K562 (cell line): ENCODE data around the gene MTFR2. TPM values are rescaled to one million over a fixed set of nuclear protein-coding genes. Genes with fewer than 3 reads are reported as not detected.

Experiments used
- ATAC-seq: fragments of 200-7000 bp; cut with Tn5 transposase; 3 replicates; pipeline ENCODE4 v1.9.1; 2020; ENCODE audit warnings: moderate library complexity
- BruUV-seq: library from RNA; stranded (reverse); fragments of 400-500 nt; replicated peaks from 2 replicates; lab custom pipeline; 2021; lab: Mats Ljungman, UMichigan
- CTCF ChIA-PET: fragments of 300-600 bp; formaldehyde crosslinking; extraction: SDS; loops from one replicate; lab custom pipeline; 2021; ENCODE audit warnings: low intra/inter-chr PET ratio; lab: Yijun Ruan, JAX
- POLR2A ChIA-PET: fragments of 300-600, 350-650 bp; sonication (Branson Sonifier 250); formaldehyde crosslinking; extraction: SDS; loops from one replicate; lab custom pipeline; 2021; ENCODE audit warnings: antibody characterized with exemption, inconsistent platforms; lab: Yijun Ruan, JAX
- DNase-seq, 4 experiments: peaks; one replicate each; pipeline versions ENCODE4 v3.0.0 to v3.0.0-alpha.2; 2011 to 2018; ENCODE audit warnings: low spot score in 3 of 4, mixed read lengths in 3 of 4; ENCODE audit errors: extremely low read depth in 1 of 4
- FAIRE-seq: peaks from 2 replicates; lab custom pipeline; 2011; peaks lifted over from hg19 to GRCh38; lab: Jason Lieb, UNC
- H2AFZ ChIP-seq: 2 replicates; pipeline ENCODE4 v1.6.0; 2011; ENCODE audit warnings: low read depth, low read length, control low read depth, inconsistent platforms
- H3K27ac ChIP-seq: fragments of 200-600 bp; 3 replicates; pipeline ENCODE4 v1.8.0; 2011; ENCODE audit warnings: low read depth, mild to moderate bottlenecking, control low read depth, inconsistent platforms, low read length, moderate library complexity, mixed read lengths; ENCODE audit errors: extremely low read depth
- H3K27me3 ChIP-seq, 2 experiments: fragments of 300-600 bp in 1 of 2; 2 replicates in 1 of 2; 3 replicates in 1 of 2; pipeline versions ENCODE4 v1.6.0 to v1.8.0; 2011; ENCODE audit warnings: inconsistent platforms in 2 of 2, low read length in 2 of 2, mild to moderate bottlenecking in 1 of 2, mixed read lengths in 1 of 2, moderate library complexity in 1 of 2; ENCODE audit not compliant: control insufficient read depth in 2 of 2, insufficient read depth in 2 of 2
- H3K36me3 ChIP-seq: fragments of 300-600 bp; 3 replicates; pipeline ENCODE4 v1.8.0; 2011; ENCODE audit warnings: mild to moderate bottlenecking, low read length, inconsistent platforms; ENCODE audit not compliant: control insufficient read depth, insufficient read depth
- H3K4me1 ChIP-seq, 2 experiments: fragments of 200-600 bp in 1 of 2; replicated peaks in 1 of 2; 2 replicates in 1 of 2; 3 replicates in 1 of 2; pipeline versions ENCODE4 v1.5.1 to v1.8.0; 2011; ENCODE audit warnings: inconsistent platforms in 2 of 2, low read length in 2 of 2, mild to moderate bottlenecking in 1 of 2, mixed read lengths in 1 of 2, moderate library complexity in 1 of 2; ENCODE audit not compliant: control insufficient read depth in 2 of 2, insufficient read depth in 2 of 2
- H3K4me2 ChIP-seq: 2 replicates; pipeline ENCODE4 v1.6.1; 2011; ENCODE audit warnings: low read length, control low read depth, inconsistent platforms, mixed read lengths; ENCODE audit not compliant: insufficient read depth
- H3K4me3 ChIP-seq: fragments of 200-600 bp; sonication (generic), shearing (Covaris generic); 2 replicates; pipeline ENCODE4 v1.5.1; 2016; ENCODE audit warnings: control low read depth, inconsistent platforms
- H3K79me2 ChIP-seq: fragments of 200-600 bp; 3 replicates; pipeline ENCODE4 v1.8.0; 2011; ENCODE audit warnings: low read length, inconsistent platforms; ENCODE audit not compliant: control insufficient read depth, insufficient read depth
- H3K9ac ChIP-seq, 2 experiments: 2 replicates each; pipeline versions ENCODE4 v1.6.0 to v1.6.1; 2011; ENCODE audit warnings: low read depth in 2 of 2, low read length in 2 of 2, control low read depth in 1 of 2, inconsistent platforms in 1 of 2, mild to moderate bottlenecking in 1 of 2, mixed read lengths in 1 of 2; ENCODE audit not compliant: insufficient read depth in 1 of 2
- H3K9me1 ChIP-seq: one replicate; pipeline ENCODE4 v1.6.0; 2011; ENCODE audit warnings: inconsistent platforms, mild to moderate bottlenecking, low read length, moderate library complexity; ENCODE audit not compliant: control insufficient read depth, insufficient read depth
- H3K9me3 ChIP-seq: replicated peaks from 2 replicates; pipeline ENCODE4 v1.5.1; 2011; ENCODE audit warnings: low read depth, low read length, inconsistent platforms; ENCODE audit not compliant: control insufficient read depth, insufficient read depth
- H4K20me1 ChIP-seq: replicated peaks from 2 replicates; pipeline ENCODE4 v1.6.1; 2011; ENCODE audit warnings: low read length, inconsistent platforms, mixed read lengths; ENCODE audit not compliant: control insufficient read depth, insufficient read depth
- CGGBP1 ChIP-seq: fragments of 250-450 bp; sonication (Bioruptor Pico); IDR thresholded peaks from 2 replicates; pipeline ENCODE4 v1.9.0; 2021; ENCODE audit warnings: mild to moderate bottlenecking
- ELF4 ChIP-seq: fragments of 450-650 bp; formaldehyde crosslinking; IDR thresholded peaks from 2 replicates; pipeline ENCODE4 v1.4.0; 2022; ENCODE audit warnings: missing genetic modification characterization
- ETV6 ChIP-seq, 3 experiments: fragments of 150-350 bp in 1 of 3; sonication (generic) in 1 of 3; formaldehyde crosslinking in 1 of 3; IDR thresholded peaks; 2 replicates each; pipeline versions ENCODE4 v1.6.1 to v1.8.0; 2014 to 2022; ENCODE audit warnings: borderline replicate concordance in 2 of 3, low read depth in 2 of 3, antibody characterized with exemption in 1 of 3, low read length in 1 of 3, mild to moderate bottlenecking in 1 of 3, missing genetic modification reagents in 1 of 3
- MCM3 ChIP-seq: fragments of 450-650 bp; IDR thresholded peaks from 2 replicates; pipeline ENCODE4 v1.6.1; 2016
- MTF1 ChIP-seq: fragments of 250-450 bp; sonication (Bioruptor Pico); IDR thresholded peaks from 2 replicates; pipeline ENCODE4 v1.9.0; 2021; ENCODE audit warnings: moderate library complexity, mild to moderate bottlenecking, inconsistent platforms, borderline replicate concordance
- NR0B1 ChIP-seq: fragments of 450-650 bp; IDR thresholded peaks from one replicate; pipeline ENCODE4 v1.6.1; 2018; ENCODE audit warnings: mild to moderate bottlenecking, moderate library complexity; ENCODE audit not compliant: partially characterized antibody
- NRF1 ChIP-seq, 2 experiments: fragments of 450-650 bp; IDR thresholded peaks in 1 of 2; conservative IDR thresholded peaks in 1 of 2; 2 replicates each; pipeline ENCODE4 v1.6.1; 2014; ENCODE audit warnings: mild to moderate bottlenecking in 2 of 2
- PHTF2 ChIP-seq: fragments of 250-450 bp; sonication (Bioruptor Pico); IDR thresholded peaks from 2 replicates; pipeline ENCODE4 v1.5.0; 2021; ENCODE audit warnings: mild to moderate bottlenecking
- PTTG1 ChIP-seq: fragments of 450-650 bp; IDR thresholded peaks from 2 replicates; pipeline ENCODE4 v1.6.1; 2016; ENCODE audit warnings: low read depth, mild to moderate bottlenecking, missing genetic modification characterization, missing compliant biosample characterization
- RB1 ChIP-seq: fragments of 450-650 bp; IDR thresholded peaks from 2 replicates; pipeline ENCODE4 v1.6.1; 2017; ENCODE audit warnings: low read depth, mild to moderate bottlenecking
- RBM15 ChIP-seq: fragments of 200-400 bp; formaldehyde crosslinking; IDR thresholded peaks from 2 replicates; pipeline ENCODE4 v1.6.1; 2018; ENCODE audit warnings: mild to moderate bottlenecking, low read length, moderate library complexity; ENCODE audit not compliant: insufficient read depth
- RNF219 ChIP-seq: fragments of 250-450 bp; sonication (Bioruptor Pico); IDR thresholded peaks from 2 replicates; pipeline ENCODE4 v1.5.0; 2022; ENCODE audit warnings: mild to moderate bottlenecking
- ZBTB2 ChIP-seq: fragments of 450-650 bp; IDR thresholded peaks from 2 replicates; pipeline ENCODE4 v1.6.1; 2016; ENCODE audit warnings: antibody characterized with exemption
- ZNF124 ChIP-seq: sonication (generic); formaldehyde crosslinking; IDR thresholded peaks from 2 replicates; pipeline ENCODE4 v1.8.1; 2022; ENCODE audit warnings: missing genetic modification reagents
- ZNF23 ChIP-seq: fragments of 250-450 bp; sonication (Bioruptor Pico); IDR thresholded peaks from 2 replicates; pipeline ENCODE4 v1.4.0; 2020; ENCODE audit warnings: mild to moderate bottlenecking
- ZNF263 ChIP-seq: sonication (generic); formaldehyde crosslinking; IDR thresholded peaks from 2 replicates; pipeline ENCODE4 v1.8.0; 2022; ENCODE audit warnings: mild to moderate bottlenecking, missing genetic modification reagents, borderline replicate concordance
- ZNF551 ChIP-seq: fragments of 250-450 bp; sonication (Bioruptor Pico); IDR thresholded peaks from 2 replicates; pipeline ENCODE4 v1.5.0; 2021; ENCODE audit warnings: mild to moderate bottlenecking, moderate library complexity
- WGBS: fragments of 100-300 bp; shearing (Covaris generic); methylation state at CpG from one replicate; pipeline ENCODE4 v1.1.6; 2016; ENCODE audit warnings: low coverage, mixed read lengths; ENCODE audit not compliant: insufficient coverage; ENCODE audit errors: missing lambda C conversion rate; 5-methylcytosine and 5-hydroxymethylcytosine counted together
- in situ Hi-C: fragments of 300-500 bp; cut with MboI; formaldehyde crosslinking; loops from 4 replicates; pipeline ENCODE4 v1.15.0; 2018; ENCODE audit warnings: inconsistent platforms, mixed read lengths
- intact Hi-C: fragments of 100-400 bp; cut with micrococcal nuclease; formaldehyde crosslinking; loops from 2 replicates; pipeline ENCODE4 v1.14.2; 2022
- polyA plus RNA-seq, 8 experiments: library from polyadenylated mRNA; depleted of rRNA in 4 of 8; stranded (reverse) in 5 of 8; unstranded in 3 of 8; fragments of >200 nt; fragmentation: Nextera tagmentation in 2 of 8; fragmentation: Illumina TruSeq in 1 of 8; extraction: Ambion mirVana in 2 of 8; extraction: Trizol in 1 of 8; gene quantifications; 2 replicates each; pipeline versions ENCODE4 v1.2.1 to v1.2.3, GENCODE V29; 2011 to 2014; ENCODE audit warnings: inconsistent platforms in 1 of 8, missing spikeins in 1 of 8
- total RNA-seq, 7 experiments: library from RNA; depleted of rRNA in 6 of 7; stranded (reverse); fragments of >200 nt in 6 of 7; fragmentation: Illumina TruSeq in 2 of 7; extraction: Trizol in 2 of 7; gene quantifications; 2 replicates each; pipeline versions ENCODE4 v1.2.1 to v1.2.3, GENCODE V29; 2011 to 2021; ENCODE audit warnings: low replicate concordance in 1 of 7

The MTFR2 gene
- total and polyA plus RNA-seq, 9 of the 15 experiments (the other 6 are each of a cell fraction or from before 2014, with no cell fraction given): 10.1 to 63.3 (median 45.9) TPM

GRCh38 chr6:136289327-136289578, 39.1 kb upstream of the MTFR2 start:
- Histone ChIP-seq H2AFZ (peak overlapping the region; percentile 79), H3K4me2 (peak overlapping the region; percentile 98), H3K36me3 (peaks cover 32% of the 10 kb centered on the region; the same call in 2 of the 3 replicates), H4K20me1 (peaks cover 48% of the 10 kb centered on the region), H3K4me1 (peaks cover 14 to 18% of the 10 kb centered on the region in 2 experiments), H3K79me2 (peaks cover 62% of the 10 kb centered on the region), H3K9me3 (no peaks in the 10 kb centered on the region), H3K9me1 (peaks cover 3% of the 10 kb centered on the region), H3K9ac (peak overlapping the region; percentile 98 to 100), H3K4me3 (peak overlapping the region; percentile 75), H3K27ac (peak overlapping the region; percentile 100), H3K27me3 (no peaks in the 10 kb centered on the region)
- POLR2A ChIA-PET: interaction anchor here (0.5 to 7.8 kb wide), 39 partner anchors 8 to 1105 kb away, joined by 3 to 176 read pairs (median 6); partner anchors contain the start of genes MAP7 and MTFR2
- TSS peak; percentile 66 for BruUV-seq
- peak; percentile 64 for ATAC-seq
- intact Hi-C loops: loop anchor here (2.0 kb wide), 3 partner anchors 28 to 52 kb away; partner anchors contain the start of gene MTFR2
- FAIRE-seq: no peak
- DNase-seq: peak; percentile 85 to 98 (median 90)
- in situ Hi-C loops: no loop called here
- CTCF ChIA-PET: no interaction called here
- WGBS: under 1% methylated on average over 34 of the region's 34 CpGs
- TF ChIP-seq ZNF263 (CRISPR knock-in tag) (no peak), NRF1 (conservative IDR thresholded peaks at IDR 0.05 in 1 of 2, IDR thresholded peaks at IDR 0.05 in 1 of 2) (peak; percentile 98), RB1 (peak; percentile 48; the same call in 1 of the 2 replicates), ZBTB2 (peak; percentile 95), PHTF2 (CRISPR knock-in tag) (peak; percentile 75; the same call in 1 of the 2 replicates), PTTG1 (no peak), MTF1 (CRISPR knock-in tag) (no peak), ZNF23 (CRISPR knock-in tag) (no peak), ETV6 (IDR thresholded peaks at IDR 0.05; ENCODE audit: borderline replicate concordance in 1 of 2, low read depth in 2 of 2, low read length in 1 of 2) (no peak), ETV6 (CRISPR knock-in tag; IDR thresholded peaks at IDR 0.05; ENCODE audit: borderline replicate concordance) (no peak), ZNF124 (no peak), RNF219 (no peak), CGGBP1 (no peak), NR0B1 (no peak), RBM15 (no peak), ELF4 (CRISPR knock-in tag) (peak; percentile 86; the same call in 1 of the 2 replicates), ZNF551 (CRISPR knock-in tag) (no peak), MCM3 (no peak)
